Vagina (tissue), 2 donors: ENCODE results near the gene ALDH1B1. TPM values are rescaled to one million over a fixed set of nuclear protein-coding genes. Genes with fewer than 3 reads are reported as not detected.

Experiments
- DNase-seq, 2 donors: peaks; one replicate each; pipeline ENCODE4 v3.0.0-alpha.2; 2017; ENCODE audit errors: extremely low spot score in 2 of 2
- H3K27ac ChIP-seq: fragments of 200-600 bp; sonication (generic); one replicate; pipeline ENCODE4 v1.5.1; 2019
- H3K27me3 ChIP-seq: fragments of 200-600 bp; sonication (generic); one replicate; pipeline ENCODE4 v1.5.1; 2019
- H3K36me3 ChIP-seq, 2 donors: fragments of 200-600 bp; sonication (generic); one replicate each; pipeline ENCODE4 v1.5.1; 2017 to 2019
- H3K4me1 ChIP-seq: fragments of 200-600 bp; sonication (generic); one replicate; pipeline ENCODE4 v1.5.1; 2019
- H3K4me3 ChIP-seq, 2 donors: fragments of 200-600 bp; sonication (generic); 1 replicate in 1 of 2; 2 replicates in 1 of 2; pipeline ENCODE4 v1.5.1; 2016 to 2019
- H3K9me3 ChIP-seq: fragments of 200-600 bp; sonication (generic); one replicate; pipeline ENCODE4 v1.5.1; 2019
- POLR2A ChIP-seq, 2 donors: fragments of 450-650 bp; IDR thresholded peaks; one replicate each; pipeline ENCODE4 v1.6.1; 2017; ENCODE audit warnings: antibody characterized with exemption in 2 of 2, mild to moderate bottlenecking in 2 of 2, moderate library complexity in 2 of 2
- POLR2AphosphoS5 ChIP-seq, 2 donors: sonication (generic); formaldehyde crosslinking; IDR thresholded peaks; one replicate each; pipeline ENCODE4 v1.9.0; 2017; ENCODE audit warnings: antibody characterized with exemption in 2 of 2, mild to moderate bottlenecking in 2 of 2, low read depth in 1 of 2; ENCODE audit not compliant: insufficient read depth in 1 of 2
- intact Hi-C: fragments of 100-400 bp; cut with DNase I; formaldehyde crosslinking; loops from one replicate; pipeline ENCODE4 v1.15.1; 2023
- total RNA-seq: library from RNA; depleted of rRNA; stranded (reverse); fragments of >200 nt; gene quantifications from one replicate; pipeline ENCODE4 v1.2.3, GENCODE V29; 2016
- TF ChIP-seq, protein P1 (sequence below), 3 experiments: fragments of 450-650 bp in 2 of 3; fragments of 200-600 bp in 1 of 3; sonication (generic) in 1 of 3; IDR thresholded peaks; one replicate each; pipeline ENCODE4 v1.5.1; 2017 to 2019; ENCODE audit warnings: antibody characterized with exemption in 3 of 3, mild to moderate bottlenecking in 2 of 3, moderate library complexity in 2 of 3

Gene ALDH1B1
- total RNA-seq, 1 donor from 2014 or later = 13.3 TPM

DNA sequence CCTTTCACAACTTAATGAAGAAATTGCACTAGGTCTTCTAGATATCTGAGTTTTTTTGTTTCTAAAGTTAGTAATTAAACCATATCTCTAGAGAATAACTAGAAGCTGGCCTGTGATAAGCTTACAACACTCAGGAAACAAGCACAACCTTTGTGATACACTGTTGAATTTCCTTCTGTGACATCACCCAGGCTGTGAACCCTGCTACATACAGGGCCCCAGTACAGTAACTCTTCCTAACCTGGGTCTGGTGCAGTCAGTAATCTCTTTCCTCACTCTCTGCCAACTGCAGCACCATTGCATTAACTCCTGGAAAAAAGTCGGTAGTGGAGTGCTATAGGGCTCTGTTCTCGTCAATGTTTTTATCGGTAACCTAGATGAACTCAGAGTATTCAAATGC, 42.4 kb downstream of the ALDH1B1 start:
- Histone ChIP-seq H3K4me3 (no peak overlapping the region), H3K9me3 (no peaks in the 10 kb centered on the region), H3K27me3 (no peaks in the 10 kb centered on the region), H3K27ac (no peak overlapping the region), H3K4me1 (no peaks in the 10 kb centered on the region), H3K36me3 (no peaks in the 10 kb centered on the region)
- TF ChIP-seq, protein P1, sequence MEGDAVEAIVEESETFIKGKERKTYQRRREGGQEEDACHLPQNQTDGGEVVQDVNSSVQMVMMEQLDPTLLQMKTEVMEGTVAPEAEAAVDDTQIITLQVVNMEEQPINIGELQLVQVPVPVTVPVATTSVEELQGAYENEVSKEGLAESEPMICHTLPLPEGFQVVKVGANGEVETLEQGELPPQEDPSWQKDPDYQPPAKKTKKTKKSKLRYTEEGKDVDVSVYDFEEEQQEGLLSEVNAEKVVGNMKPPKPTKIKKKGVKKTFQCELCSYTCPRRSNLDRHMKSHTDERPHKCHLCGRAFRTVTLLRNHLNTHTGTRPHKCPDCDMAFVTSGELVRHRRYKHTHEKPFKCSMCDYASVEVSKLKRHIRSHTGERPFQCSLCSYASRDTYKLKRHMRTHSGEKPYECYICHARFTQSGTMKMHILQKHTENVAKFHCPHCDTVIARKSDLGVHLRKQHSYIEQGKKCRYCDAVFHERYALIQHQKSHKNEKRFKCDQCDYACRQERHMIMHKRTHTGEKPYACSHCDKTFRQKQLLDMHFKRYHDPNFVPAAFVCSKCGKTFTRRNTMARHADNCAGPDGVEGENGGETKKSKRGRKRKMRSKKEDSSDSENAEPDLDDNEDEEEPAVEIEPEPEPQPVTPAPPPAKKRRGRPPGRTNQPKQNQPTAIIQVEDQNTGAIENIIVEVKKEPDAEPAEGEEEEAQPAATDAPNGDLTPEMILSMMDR (IDR thresholded peaks at IDR 0.05) = no peak
- no peak for TF ChIP-seq POLR2A (IDR thresholded peaks at IDR 0.05)
- no peak for TF ChIP-seq POLR2AphosphoS5 (IDR thresholded peaks at IDR 0.05; ENCODE audit: insufficient read depth in 1 of 2, low read depth in 1 of 2)
- peak in 1 of 2 donors; percentile 28 for DNase-seq
- intact Hi-C loops = loop anchor here (10.0 kb wide), 1 partner anchor 520 kb away; no protein-coding TSS in a partner anchor

DNA sequence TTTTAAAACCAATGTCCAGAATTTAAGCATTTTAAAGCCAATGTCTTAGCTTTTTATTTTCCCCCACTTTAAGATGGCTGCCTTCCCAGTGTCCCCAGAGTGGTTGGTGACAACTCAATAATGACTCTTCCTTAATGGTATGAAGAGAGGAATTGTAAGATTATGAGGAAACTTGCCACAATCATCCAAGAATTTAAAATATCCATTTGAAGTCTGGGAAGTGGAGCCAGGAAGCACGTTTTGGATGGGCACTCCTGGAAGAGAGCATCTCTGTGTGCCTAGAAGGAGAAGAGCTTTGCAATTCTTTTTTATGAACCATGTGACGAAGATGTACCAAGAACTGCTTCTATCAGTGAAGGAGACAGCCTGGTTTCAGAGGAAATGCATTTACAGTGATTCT, 43.0 kb downstream of the ALDH1B1 start:
- Histone ChIP-seq H3K4me3 (no peak overlapping the region), H3K27me3 (no peaks in the 10 kb centered on the region), H3K9me3 (no peaks in the 10 kb centered on the region), H3K27ac (no peak overlapping the region), H3K36me3 (no peaks in the 10 kb centered on the region), H3K4me1 (no peaks in the 10 kb centered on the region)
- DNase-seq = no peak
- intact Hi-C loops = loop anchor here (10.0 kb wide), 1 partner anchor 521 kb away; no protein-coding TSS in a partner anchor
- TF ChIP-seq POLR2A (IDR thresholded peaks at IDR 0.05) (no peak), POLR2AphosphoS5 (IDR thresholded peaks at IDR 0.05; ENCODE audit: insufficient read depth in 1 of 2, low read depth in 1 of 2) (no peak)
- TF ChIP-seq, protein P1 (IDR thresholded peaks at IDR 0.05) = no peak

DNA sequence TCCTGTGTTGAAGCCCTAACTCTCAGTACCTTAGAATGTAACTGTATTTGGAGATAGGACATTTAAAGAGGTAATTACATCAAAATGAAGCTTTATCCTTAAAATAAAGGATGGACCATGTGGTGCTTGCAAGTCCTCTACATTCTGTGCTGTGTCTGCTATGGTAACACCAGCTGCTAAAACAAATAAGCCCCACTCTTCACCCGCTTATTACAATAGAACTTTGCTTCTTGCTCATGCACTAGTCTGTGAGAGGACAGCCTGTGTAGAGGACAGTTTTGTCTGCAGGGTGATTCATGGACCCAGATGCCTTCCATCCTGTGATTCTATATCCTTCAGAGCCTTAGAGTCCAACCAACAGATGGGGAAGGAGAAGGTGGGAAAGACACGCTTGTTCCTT, 44.2 kb downstream of the ALDH1B1 start:
- H3K36me3 ChIP-seq = no peaks in the 10 kb centered on the region
- TF ChIP-seq, protein P1 (IDR thresholded peaks at IDR 0.05) = no peak
- TF ChIP-seq POLR2A (IDR thresholded peaks at IDR 0.05) (no peak), POLR2AphosphoS5 (IDR thresholded peaks at IDR 0.05; ENCODE audit: insufficient read depth in 1 of 2, low read depth in 1 of 2) (no peak)
- H3K9me3 ChIP-seq = no peaks in the 10 kb centered on the region
- intact Hi-C loops = loop anchor here (10.0 kb wide), 1 partner anchor 522 kb away; no protein-coding TSS in a partner anchor
- H3K27me3 ChIP-seq = no peaks in the 10 kb centered on the region
- no peaks in the 10 kb centered on the region for H3K4me1 ChIP-seq
- H3K4me3 ChIP-seq = no peak overlapping the region
- peak in 1 of 2 donors; percentile 34 for DNase-seq
- no peak overlapping the region for H3K27ac ChIP-seq

DNA sequence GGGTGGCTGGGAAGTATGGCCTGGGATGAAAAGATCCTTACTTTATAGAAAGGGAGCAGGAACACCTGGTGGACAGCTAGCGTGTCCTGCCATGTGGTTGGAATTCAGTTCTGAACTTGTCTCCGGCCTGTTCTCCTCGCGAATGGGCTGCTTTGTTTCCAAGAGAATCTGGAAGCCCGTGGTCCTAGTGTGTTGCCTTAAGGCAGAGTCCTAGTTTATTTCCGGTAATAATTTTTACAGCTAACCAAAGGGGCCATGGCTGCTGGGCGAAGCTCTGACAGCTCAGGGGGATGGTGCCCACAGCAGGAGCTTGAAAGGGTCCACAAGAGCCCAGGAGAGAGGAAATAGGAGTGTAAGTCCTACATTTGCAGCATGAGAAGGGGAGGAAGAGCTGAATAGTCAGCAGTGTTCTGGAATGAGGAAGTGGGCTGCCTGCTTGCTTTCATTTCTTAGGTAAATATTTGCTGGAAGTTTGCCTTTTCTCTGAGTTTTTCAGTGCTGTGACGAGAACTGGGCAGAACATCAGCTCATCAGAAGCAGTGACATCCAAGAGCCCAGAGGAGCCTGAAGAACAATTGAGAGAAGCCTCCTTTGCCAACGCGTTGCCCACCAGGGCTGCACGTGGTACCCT, 44.8 kb downstream of the ALDH1B1 start:
- Histone ChIP-seq H3K27me3 (no peaks in the 10 kb centered on the region), H3K4me1 (no peaks in the 10 kb centered on the region), H3K36me3 (no peaks in the 10 kb centered on the region), H3K9me3 (no peaks in the 10 kb centered on the region), H3K4me3 (no peak overlapping the region), H3K27ac (no peak overlapping the region)
- peak; percentile 52 to 60 for DNase-seq
- intact Hi-C loops = loop anchor here (10.0 kb wide), 1 partner anchor 523 kb away; no protein-coding TSS in a partner anchor
- TF ChIP-seq POLR2AphosphoS5 (IDR thresholded peaks at IDR 0.05; ENCODE audit: insufficient read depth in 1 of 2, low read depth in 1 of 2) = no peak
- TF ChIP-seq, protein P1 (IDR thresholded peaks at IDR 0.05) = no peak
- TF ChIP-seq POLR2A (IDR thresholded peaks at IDR 0.05) = no peak

DNA sequence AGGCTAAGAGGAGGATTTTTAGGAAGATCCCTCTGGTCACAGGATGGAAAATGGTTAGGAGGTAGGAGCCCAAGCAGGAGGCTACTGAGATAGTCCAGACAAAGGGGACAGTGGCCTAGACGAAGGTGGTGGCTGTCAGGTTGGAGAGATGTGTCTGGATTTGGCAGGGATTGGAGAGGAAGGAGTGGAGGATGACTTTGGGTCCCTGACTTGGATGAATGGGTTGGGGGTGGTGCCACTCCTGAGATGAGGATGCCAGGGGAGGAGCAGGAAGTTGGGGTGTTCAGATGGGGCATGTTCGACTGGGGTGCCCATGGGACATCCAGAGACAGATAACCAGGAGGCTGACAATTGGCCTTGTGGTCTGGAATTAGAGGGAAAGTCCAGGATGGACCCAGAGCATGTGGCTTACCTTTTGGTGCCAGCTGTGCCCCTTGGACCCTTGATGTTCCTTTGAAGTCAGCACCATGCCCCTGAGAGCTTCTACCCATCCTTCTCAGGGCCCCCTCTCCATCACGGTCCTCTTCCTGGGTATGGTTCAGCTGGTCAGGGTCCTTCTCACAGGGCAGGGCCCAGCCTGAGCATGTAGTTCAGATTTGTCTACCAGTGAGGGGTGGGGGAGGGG, 46.9 kb downstream of the ALDH1B1 start:
- H3K9me3 ChIP-seq = no peaks in the 10 kb centered on the region
- H3K36me3 ChIP-seq = no peaks in the 10 kb centered on the region
- no peaks in the 10 kb centered on the region for H3K4me1 ChIP-seq
- no peaks in the 10 kb centered on the region for H3K27me3 ChIP-seq
- DNase-seq = peak; percentile 49 to 90
- H3K27ac ChIP-seq = no peak overlapping the region
- no peak overlapping the region for H3K4me3 ChIP-seq
- no peak for TF ChIP-seq POLR2A (IDR thresholded peaks at IDR 0.05)
- TF ChIP-seq, protein P1 (IDR thresholded peaks at IDR 0.05) = no peak
- TF ChIP-seq POLR2AphosphoS5 (IDR thresholded peaks at IDR 0.05; ENCODE audit: insufficient read depth in 1 of 2, low read depth in 1 of 2) = no peak
- intact Hi-C loops = loop anchor here (10.0 kb wide), 1 partner anchor 525 kb away; no protein-coding TSS in a partner anchor
